Right kidney (tissue), 1 donor: Measurements from ENCODE around the gene NBR1.
"Not testable (repeated sequence)": the region's sequence is repeated elsewhere in the genome, so short reads cannot be mapped to it uniquely, and the experiment has no call there.

Experiments
- DNase-seq: peaks from one replicate; pipeline ENCODE4 v3.0.0-alpha.2; 2016

NBR1 gene

DNA sequence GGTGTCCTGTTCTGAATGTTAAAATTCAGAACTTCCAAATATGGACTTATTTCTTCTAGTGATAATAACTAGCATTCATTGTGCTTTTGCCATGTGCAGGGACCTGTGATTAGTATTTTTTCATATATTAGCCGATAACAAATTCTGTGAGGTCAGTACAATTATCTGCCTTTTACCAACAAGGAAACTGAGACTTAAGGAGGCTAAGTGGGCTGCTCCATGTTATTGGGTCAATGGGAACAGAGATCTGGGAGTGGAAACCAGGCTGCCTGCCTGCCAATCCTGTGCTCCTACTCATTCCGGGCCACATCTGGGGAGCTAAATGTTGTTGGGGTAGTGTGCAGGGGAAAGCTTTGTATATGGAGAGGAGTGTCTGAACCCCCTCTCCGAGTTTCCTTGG is 44.3 kb downstream of the NBR1 start:
- no peak for DNase-seq

DNA sequence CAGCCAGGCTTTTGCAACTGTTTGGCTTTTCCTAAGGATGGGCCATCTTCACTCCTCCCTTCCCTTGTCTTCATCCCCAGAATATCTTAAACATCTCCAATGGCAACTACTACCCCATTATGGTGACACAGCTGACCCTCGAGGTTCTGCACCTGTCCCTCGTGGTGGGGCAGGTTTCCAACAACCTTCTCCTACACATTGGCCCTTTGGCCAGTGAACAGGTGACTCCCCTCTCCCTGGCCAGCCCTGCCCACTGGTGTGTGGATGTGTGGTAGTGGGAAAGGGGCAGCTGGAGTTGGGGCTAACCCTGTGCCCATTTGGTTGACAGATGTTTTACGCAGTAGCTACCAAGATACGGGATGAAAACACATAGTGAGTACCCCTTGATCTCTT is 45.4 kb downstream of the NBR1 start:
- DNase-seq: peak; percentile 9

DNA sequence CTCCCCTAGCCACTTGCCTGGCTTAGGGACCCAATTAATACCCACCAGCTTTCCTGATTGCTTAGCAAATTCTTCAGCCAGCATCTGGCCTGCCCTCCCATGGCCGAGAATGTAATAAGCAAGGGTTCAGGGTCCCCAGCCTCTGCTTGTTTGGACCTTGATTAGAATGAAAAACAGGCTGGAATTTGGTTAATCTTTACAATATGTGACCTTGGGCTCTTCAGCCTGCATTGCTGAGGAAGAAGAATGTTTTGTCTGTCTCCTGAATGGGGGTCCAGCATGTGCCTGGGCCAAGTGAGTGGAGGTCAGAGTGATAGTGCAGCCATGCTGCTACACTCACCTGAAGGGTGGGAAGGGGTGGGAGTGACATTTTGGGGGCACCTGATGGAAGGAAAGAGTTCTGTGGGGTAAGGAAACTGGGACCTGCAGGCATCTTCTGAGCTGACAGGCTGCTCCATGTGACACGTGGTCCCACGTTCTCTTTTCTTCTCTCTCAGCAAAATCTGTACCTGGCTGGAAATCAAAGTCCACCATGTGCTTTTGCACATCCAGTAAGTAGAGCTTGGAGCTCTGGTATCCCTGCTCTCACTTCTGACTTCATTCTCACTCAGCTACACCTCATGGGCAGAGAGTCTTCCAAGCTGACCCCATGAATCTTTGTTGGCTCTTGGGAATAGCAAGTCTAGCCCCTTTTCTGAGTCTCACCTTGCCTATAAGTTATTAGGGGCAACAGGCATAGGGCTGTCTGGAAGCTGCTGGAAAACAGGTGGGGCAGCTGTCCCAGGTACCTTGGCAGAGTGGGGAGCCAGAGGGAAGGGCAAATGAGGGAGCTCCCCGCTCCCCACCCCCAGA is 46.0 kb downstream of the NBR1 start:
- peak; percentile 33 for DNase-seq

DNA sequence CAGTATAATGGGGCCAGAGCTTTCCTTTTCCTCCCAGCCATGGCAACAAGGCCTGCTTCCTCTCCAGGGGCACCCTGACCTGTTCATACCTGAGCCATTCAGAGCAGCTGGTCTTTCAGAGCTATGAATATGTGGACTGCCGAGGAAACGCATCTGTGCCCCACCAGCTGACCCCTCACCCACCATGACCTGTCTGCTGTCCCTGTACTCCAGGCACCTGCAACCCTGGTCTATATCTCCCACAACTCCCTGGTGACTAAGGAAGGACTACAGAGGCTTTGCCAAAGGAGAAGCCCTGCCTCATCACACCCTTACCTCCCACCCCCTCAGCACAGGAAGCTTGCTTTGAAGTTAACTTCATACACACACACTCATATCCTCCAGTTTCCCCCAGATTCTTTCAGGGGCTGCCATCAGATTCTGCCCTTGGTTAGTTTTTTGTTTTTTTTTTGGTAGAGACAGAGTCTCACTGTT is 46.6 kb downstream of the NBR1 start:
- DNase-seq: no peak

DNA sequence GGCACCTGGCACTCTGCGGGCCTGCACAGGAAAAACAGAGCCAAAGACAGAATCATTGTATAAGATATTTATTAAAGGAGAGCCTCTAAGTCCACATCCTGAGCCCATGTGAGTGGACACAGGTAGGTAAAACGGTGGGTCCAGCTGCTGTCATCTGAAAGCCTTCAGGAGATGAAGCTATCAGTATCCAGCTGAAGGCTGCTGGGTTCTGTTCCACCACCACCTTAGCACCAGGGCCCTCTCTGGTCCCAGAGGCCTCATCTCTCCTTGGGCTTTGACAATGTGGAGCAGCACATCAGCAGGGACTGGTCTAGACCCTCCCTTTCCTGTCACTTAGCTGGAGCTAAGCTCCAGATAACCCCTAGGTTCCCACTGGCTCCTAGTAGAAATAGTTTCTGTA is 48.0 kb downstream of the NBR1 start:
- no peak for DNase-seq

DNA sequence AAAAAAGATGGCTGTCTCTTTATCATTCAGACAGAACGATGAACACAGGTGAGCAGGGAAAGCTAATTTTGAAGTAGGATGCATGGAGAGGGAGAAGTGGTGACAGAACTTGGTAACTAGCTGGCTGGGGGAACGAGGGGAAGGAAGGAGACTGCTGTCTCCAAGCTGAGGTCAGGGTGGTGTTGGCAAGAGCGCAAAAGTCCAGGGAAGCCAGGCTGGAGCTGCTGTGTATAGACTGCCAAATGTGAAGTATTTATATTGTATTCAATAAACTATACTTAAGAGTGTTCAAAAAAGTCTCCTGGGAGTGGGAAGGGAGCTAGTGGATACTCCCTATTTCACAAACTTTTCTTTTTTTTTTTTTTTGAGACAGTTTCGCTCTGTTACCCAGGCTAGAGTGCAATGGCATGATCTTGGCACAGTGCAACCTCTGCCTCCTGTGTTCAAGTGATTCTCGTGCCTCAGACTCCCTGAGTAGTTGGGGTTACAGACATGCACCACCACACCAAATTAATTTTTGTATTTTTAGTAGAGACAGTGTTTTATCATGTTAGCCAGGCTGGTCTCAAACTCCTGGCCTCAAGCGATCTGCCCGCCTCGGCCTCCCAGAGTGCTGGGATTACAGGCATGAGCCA is 48.8 kb downstream of the NBR1 start:
- DNase-seq: no peak

DNA sequence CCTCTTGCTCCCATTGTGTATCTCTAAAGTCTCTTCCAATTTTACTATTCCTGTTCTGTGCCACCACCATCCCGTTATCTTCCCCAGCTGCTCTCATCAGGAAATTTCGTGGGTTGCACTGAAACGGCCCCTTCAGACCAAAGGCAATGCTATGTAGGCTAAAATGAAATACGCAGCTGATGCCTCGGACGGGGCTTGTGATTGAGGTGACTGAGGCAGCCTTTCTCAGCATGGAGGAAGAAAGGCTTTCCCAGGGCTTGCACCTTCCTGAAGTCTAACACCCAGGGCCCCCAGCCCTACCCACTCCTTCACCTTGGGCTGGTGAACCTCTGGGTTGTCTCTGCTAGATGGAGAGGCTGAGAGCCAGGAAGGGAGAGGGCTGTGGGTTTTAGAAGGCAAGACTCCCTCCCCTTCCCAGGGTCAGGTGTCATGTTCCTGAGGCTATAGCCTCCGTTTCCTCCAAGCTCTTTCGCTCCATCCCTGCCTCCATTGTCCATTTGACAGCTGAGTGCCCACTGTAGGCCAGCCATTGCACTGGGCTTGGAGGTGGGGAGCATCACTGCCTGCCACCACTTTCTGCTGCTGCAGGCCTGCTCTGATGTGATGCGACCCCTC is 49.6 kb downstream of the NBR1 start:
- no peak for DNase-seq

DNA sequence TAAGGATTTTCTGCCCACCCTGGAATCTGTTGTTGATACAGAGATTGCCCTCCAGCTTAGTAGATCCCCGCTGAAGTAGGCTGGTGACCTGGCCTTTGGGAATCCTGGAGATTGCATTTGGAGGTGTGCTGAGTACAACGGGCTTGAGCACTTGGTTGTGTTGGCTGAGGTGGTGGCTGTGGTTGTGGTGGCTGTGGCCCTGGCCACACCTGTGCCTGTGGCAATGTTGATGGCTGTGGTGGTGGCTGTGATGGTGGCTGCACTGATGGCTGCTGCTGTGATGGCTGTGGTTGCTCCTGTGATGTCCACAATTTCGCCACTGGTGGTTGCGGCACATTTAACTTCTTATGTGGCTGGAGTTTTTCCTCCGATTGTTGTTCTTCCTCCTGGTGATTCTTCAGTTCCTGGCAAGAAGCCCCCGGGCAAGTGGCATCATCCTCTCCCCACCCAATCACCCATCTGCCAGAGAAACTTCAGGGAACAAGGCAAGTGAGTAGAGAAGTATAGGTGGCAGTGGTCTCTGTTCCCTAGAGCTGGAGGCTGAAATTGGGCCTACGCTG is 53.2 kb downstream of the NBR1 start:
- DNase-seq: no peak

DNA sequence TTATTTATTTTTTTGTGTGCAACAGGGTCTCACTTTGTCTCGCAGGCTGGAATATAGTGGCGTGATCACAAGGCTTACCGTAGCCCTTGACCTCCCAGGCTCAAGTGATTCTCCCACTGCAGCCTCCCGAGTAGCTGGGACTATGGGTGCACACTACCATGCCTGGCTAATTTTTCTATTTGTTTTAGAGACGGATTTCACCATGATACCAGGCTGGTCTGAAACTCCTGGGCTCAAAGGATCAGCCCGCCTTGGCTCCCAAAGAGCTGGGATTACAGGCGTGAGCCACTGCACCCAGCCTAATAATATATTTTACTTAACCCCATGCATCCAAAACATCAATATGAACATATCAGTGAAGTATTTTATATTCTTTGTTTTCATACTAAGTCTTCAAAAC is 55.4 kb downstream of the NBR1 start:
- DNase-seq: no peak

DNA sequence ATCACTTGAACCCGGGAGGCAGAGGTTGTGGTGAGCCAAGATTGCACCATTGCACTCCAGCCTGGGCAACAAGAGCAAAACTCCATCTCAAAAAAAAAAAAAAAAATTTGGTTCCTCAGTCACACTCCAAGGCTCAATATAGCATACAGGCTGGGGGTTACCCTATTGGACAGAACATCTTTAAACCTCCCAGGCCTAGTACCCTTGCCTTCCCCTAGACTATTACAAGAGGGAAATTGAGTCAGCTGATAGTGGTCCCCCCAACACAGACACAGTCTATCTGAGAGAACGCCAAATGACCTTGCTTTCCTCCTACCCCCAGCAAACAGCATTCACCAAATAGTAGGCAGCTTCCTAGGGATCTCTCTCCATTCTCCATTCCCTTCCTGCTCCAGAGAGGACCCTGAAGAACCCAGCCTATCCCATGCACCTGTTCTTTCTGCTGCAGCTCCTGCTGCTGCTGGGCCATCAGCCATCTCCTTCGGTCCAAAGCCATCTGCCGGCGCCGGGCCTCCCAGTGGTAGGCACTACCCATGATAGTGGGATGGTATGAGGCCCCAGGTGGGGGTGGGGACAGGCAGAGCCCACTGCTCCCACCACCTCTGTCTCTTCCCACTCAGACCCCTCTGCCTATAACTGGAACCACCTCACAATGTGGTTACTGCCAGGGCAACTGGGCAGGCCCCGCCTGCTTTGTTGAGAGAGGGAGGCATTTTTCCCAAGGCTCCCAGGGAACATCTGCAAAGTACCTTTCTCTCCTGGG is 57.2 kb downstream of the NBR1 start, which contains the start of gene CCDC200:
Gene CCDC200 (minus strand): TSS at position 604 of the 763 bp plus-strand sequence. CDS start 69 bp downstream, at position 535.
- not testable (repeated sequence) for DNase-seq

DNA sequence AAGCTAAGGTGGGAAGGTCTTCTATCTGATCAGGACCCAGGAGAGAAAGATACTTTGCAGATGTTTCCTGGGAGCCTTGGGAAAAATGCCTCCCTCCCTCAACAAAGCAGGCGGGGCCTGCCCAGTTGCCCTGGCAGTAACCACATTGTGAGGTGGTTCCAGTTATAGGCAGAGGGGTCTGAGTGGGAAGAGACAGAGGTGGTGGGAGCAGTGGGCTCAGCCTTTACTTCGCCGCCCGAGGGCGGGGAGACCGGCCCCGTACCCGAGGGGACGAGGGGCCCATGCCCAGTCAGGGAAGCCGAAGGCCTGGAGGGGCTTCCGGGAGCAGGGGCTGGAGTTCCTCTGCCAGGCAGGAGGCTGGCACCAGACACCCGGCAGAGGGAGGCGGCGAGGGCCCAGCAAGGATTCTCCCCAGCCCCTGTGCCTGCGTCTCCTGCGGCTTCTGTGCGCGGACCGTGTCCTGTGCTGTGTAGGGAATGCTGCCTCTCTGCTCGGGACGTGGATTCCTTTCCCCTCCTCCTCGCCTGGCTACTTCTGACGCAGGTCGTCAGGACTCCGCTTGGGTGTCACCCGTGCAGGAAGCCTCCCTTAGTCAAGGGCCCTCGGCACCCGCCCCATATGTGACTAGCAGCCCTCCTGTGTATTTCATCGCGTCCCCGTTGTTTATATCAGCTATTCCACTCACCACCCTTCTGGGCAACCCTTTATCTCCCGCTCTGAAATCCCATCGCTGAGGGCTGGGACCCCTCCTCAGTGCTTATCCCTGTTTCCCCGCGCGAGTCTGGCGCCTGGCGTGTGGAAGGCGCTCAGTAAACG is 60.4 kb downstream of the NBR1 start:
- DNase-seq: peak; percentile 10

DNA sequence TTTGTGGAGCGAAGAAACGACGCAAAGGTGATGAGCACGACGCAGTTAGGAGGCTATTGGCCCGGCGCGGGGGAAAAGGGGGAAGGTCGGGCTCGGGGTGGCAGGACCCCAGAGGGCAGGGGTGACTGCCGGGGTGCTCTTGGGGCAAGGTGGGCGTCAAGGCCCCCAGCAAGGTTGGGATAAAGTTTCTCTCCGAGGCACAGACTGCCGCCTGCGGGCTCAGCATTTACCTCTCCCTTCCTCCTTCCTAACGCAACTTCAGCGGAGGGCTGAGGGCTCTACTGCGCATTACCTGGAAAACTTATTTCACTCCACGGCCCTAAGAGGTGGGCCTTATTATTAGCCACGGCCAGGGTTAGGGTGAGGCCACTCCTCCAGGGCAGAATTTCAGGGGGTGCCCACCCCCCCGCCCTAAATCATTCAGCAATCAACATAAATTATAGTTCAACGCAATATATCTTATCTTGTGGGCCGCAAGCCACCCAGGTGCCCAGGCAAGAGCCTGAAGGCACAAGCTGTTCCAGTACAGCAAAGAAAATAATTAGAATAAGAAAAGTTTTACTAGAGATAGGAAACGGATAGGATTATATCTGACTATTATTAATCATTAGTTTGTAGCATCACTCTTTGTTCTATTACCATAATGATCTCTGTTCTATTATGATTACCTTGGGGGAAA is 61.1 kb downstream of the NBR1 start:
- DNase-seq: not testable (repeated sequence)

DNA sequence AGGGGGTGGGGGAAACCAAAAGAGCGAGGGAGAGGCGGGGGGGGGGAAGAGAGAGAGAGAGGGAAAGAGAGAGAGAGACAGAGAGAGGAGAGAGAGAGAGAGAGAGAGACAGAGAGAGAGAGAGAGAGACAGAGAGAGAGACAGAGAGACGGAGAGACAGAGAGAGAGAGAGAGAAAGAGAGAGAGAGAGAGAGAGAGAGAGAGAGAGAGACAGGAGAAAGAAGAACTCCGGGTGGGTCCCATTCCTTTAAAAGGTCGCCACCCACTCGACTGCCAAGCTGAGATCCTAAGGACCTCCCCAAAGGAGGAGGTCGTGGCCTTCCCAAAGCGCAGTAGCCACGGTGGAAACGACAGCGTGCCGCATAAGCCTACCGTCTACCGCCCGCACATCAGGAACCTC is 62.2 kb downstream of the NBR1 start:
- DNase-seq: not testable (repeated sequence)

DNA sequence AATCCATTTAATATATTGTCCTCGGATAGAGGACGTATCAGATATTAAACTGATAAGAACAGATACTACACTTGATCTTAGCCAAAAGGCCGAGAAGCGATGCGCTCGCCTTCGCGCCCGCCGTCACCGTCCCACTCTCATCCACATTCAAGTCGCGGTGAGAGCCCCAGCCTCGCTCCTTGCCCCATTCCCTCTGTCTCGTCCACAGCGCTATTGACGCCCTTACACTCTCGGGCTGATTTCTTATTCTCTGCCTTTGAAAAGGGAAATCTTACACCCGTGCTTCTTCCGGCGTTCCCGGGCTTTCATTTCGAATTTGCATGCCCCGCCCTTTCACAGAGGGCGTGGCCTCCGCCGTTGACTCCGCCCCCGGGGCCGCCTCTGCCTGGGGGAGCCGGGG is 62.9 kb downstream of the NBR1 start, which contains the start of gene RNU2-1:
Gene RNU2-1 (minus strand): TSS at position 101 of the 400 bp plus-strand sequence.
- DNase-seq: not testable (repeated sequence)

DNA sequence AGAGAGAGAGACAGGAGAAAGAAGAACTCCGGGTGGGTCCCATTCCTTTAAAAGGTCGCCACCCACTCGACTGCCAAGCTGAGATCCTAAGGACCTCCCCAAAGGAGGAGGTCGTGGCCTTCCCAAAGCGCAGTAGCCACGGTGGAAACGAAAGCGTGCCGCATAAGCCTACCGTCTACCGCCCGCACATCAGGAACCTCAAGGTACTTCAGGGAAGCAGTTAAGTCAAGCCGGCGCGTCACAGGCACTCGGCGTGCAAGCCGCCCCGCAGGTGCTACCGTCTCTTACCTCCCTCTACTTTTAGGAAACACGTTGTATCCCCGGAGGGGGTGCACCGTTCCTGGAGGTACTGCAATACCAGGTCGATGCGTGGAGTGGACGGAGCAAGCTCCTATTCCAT is 68.6 kb downstream of the NBR1 start:
- not testable (repeated sequence) for DNase-seq

DNA sequence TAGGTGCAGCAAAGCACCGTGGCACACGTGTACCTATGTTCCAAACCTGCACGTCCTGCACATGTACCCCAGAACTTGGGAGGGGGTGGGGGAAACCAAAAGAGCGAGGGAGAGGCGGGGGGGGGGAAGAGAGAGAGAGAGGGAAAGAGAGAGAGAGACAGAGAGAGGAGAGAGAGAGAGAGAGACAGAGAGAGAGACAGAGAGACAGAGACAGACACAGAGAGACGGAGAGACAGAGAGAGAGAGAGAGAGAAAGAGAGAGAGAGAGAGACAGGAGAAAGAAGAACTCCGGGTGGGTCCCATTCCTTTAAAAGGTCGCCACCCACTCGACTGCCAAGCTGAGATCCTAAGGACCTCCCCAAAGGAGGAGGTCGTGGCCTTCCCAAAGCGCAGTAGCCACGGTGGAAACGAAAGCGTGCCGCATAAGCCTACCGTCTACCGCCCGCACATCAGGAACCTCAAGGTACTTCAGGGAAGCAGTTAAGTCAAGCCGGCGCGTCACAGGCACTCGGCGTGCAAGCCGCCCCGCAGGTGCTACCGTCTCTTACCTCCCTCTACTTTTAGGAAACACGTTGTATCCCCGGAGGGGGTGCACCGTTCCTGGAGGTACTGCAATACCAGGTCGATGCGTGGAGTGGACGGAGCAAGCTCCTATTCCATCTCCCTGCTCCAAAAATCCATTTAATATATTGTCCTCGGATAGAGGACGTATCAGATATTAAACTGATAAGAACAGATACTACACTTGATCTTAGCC is 69.8 kb downstream of the NBR1 start:
- DNase-seq: not testable (repeated sequence)

DNA sequence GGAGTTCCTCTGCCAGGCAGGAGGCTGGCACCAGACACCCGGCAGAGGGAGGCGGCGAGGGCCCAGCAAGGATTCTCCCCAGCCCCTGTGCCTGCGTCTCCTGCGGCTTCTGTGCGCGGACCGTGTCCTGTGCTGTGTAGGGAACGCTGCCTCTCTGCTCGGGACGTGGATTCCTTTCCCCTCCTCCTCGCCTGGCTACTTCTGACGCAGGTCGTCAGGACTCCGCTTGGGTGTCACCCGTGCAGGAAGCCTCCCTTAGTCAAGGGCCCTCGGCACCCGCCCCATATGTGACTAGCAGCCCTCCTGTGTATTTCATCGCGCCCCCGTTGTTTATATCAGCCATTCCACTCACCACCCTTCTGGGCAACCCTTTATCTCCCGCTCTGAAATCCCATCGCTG is 75.4 kb downstream of the NBR1 start:
- not testable (repeated sequence) for DNase-seq
